ENCODE measurements around the gene GDPGP1. TPM values are rescaled to one million over a fixed set of nuclear protein-coding genes. Genes with fewer than 3 reads are reported as not detected.

GDPGP1 gene
- polyA plus RNA-seq, 2 of the 4 experiments (the other 2 are of a cell fraction) = 4.4 to 5.7 TPM

DNA sequence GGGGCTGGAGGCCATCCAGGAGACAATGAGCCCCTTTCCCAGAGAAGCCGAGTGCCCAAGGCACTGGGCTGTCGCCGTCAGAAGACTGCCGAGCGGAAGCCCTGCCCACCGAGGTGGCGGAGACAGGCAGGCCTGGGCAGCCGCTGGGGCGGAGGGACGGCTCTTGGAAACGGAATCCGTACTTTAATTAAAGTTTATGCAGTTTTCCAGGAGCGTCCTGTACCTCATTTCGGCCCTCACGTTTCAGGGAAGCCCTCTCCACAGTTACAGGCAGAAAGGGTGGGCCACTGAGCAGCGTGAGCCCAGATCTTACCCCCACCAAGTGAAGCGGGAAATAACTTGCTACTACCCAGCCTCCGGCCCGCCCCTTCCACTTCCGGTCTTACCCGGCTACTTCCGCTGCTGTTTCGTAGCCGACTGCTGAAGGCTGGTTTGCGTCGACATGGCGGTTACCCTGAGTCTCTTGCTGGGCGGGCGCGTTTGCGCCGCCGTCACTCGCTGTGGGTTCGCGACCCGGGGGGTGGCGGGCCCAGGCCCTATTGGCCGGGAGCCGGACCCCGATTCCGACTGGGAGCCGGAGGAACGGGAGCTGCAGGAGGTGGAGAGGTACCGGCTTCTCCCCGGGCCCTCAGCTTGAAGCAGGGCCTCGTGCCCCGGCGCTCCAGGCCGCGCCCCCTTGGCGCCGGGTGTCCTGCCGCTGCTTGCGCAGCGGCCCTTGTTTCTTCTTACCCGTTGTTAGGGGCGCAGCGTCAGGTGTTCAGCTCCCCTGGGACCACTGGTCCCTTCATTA lies 31.5 kb downstream of the GDPGP1 start, which contains the start of gene NGRN (continued):
- no peak; the same call in 1 of the 2 replicates for TF ChIP-seq HMGXB4 (CRISPR knock-in tag; IDR thresholded peaks at IDR 0.05; ENCODE audit: borderline replicate concordance)
- no peak for TF ChIP-seq CBX2 (IDR thresholded peaks at IDR 0.05; ENCODE audit: borderline replicate concordance, low read depth)
- peak; percentile 97 for TF ChIP-seq BCL3 (IDR thresholded peaks at IDR 0.05)
- TF ChIP-seq, protein P1, sequence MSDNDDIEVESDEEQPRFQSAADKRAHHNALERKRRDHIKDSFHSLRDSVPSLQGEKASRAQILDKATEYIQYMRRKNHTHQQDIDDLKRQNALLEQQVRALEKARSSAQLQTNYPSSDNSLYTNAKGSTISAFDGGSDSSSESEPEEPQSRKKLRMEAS (IDR thresholded peaks at IDR 0.05) = peak; percentile 95
- TF ChIP-seq HOXB5 (CRISPR knock-in tag; IDR thresholded peaks at IDR 0.05) = peak; percentile 23; the same call in 1 of the 2 replicates
- no peak for TF ChIP-seq FOSL2 (IDR thresholded peaks at IDR 0.05)
- peak; percentile 19; the same call in 1 of the 2 replicates for TF ChIP-seq FOSL2 (CRISPR knock-in tag; IDR thresholded peaks at IDR 0.05)
- TF ChIP-seq RCOR1 (IDR thresholded peaks at IDR 0.05; ENCODE audit: low read depth, low read length) = no peak
- TF ChIP-seq, protein P2, sequence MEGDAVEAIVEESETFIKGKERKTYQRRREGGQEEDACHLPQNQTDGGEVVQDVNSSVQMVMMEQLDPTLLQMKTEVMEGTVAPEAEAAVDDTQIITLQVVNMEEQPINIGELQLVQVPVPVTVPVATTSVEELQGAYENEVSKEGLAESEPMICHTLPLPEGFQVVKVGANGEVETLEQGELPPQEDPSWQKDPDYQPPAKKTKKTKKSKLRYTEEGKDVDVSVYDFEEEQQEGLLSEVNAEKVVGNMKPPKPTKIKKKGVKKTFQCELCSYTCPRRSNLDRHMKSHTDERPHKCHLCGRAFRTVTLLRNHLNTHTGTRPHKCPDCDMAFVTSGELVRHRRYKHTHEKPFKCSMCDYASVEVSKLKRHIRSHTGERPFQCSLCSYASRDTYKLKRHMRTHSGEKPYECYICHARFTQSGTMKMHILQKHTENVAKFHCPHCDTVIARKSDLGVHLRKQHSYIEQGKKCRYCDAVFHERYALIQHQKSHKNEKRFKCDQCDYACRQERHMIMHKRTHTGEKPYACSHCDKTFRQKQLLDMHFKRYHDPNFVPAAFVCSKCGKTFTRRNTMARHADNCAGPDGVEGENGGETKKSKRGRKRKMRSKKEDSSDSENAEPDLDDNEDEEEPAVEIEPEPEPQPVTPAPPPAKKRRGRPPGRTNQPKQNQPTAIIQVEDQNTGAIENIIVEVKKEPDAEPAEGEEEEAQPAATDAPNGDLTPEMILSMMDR (IDR thresholded peaks at IDR 0.05) = no peak
- 0 out of 2 replicates have a peak, but pooled peaks have one; percentile 67 for TF ChIP-seq MYC (IDR thresholded peaks at IDR 0.05; ENCODE audit: borderline replicate concordance, low read length)
- no peak for TF ChIP-seq SREBF2 (IDR thresholded peaks at IDR 0.05)
- TF ChIP-seq TP53 (CRISPR knock-in tag; IDR thresholded peaks at IDR 0.05) = no peak
- no peak for TF ChIP-seq FOXS1 (CRISPR knock-in tag; IDR thresholded peaks at IDR 0.05)
- TF ChIP-seq FOSB (CRISPR knock-in tag; IDR thresholded peaks at IDR 0.05) = no peak
- no peak for TF ChIP-seq ZSCAN20 (CRISPR knock-in tag; IDR thresholded peaks at IDR 0.05)
- TF ChIP-seq MAZ (IDR thresholded peaks at IDR 0.05; ENCODE audit: borderline replicate concordance, low read depth, low read length) = no peak
- TF ChIP-seq, protein P3, sequence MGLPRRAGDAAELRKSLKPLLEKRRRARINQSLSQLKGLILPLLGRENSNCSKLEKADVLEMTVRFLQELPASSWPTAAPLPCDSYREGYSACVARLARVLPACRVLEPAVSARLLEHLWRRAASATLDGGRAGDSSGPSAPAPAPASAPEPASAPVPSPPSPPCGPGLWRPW (IDR thresholded peaks at IDR 0.05) = no peak
- TF ChIP-seq E2F6 (IDR thresholded peaks at IDR 0.05; ENCODE audit: borderline replicate concordance, low read depth) = peak; percentile 93

DNA sequence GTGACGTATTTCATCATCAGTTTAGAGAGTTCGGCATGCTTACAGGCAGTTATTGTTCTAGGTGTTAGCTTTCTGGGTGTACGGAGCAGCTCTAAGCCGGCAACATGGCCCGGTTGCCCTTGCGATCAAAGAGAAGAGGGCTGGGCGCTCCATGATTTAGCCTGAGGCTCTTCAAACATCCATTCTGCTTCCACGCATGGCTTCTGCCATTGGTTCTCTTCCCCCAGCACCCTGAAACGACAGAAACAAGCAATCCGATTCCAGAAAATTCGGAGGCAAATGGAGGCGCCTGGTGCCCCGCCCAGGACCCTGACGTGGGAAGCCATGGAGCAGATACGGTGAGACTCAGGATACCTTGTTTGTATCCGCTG lies 32.0 kb downstream of the GDPGP1 start:
- DNase-seq (ENCODE audit: low read depth in 1 of 2, low spot score in 1 of 2) (peak; percentile 68 to 72), ATAC-seq (peak; percentile 60 to 72), FAIRE-seq (no peak)
- ChIA-PET POLR2A (interaction anchor here (0.9 to 1.3 kb wide), 6 partner anchors 9 to 64 kb away, joined by 3 to 20 read pairs (median 4); partner anchors contain the start of genes CIB1, GDPGP1 and TTLL13), CTCF (interaction anchor here (0.7 to 1.4 kb wide), 3 partner anchors 32 to 45 kb away, joined by 3 to 6 read pairs (median 3); partner anchors contain the start of genes CIB1 and GDPGP1)
- TF ChIP-seq ESRRA (IDR thresholded peaks at IDR 0.05; ENCODE audit: borderline replicate concordance, low read length) (no peak), MYC (IDR thresholded peaks at IDR 0.05; ENCODE audit: borderline replicate concordance, low read length) (no peak), CHD2 (IDR thresholded peaks at IDR 0.05; ENCODE audit: low read length, partially characterized antibody) (no peak), EHF (CRISPR knock-in tag; IDR thresholded peaks at IDR 0.05) (no peak), REST (IDR thresholded peaks at IDR 0.05) (no peak), JUNB (IDR thresholded peaks at IDR 0.05) (no peak), CEBPB (IDR thresholded peaks at IDR 0.05) (no peak), POLR2A (IDR thresholded peaks at IDR 0.05; ENCODE audit: low read length) (0 out of 2 replicates have a peak, but pooled peaks have one; percentile 23)
- Histone ChIP-seq H3K9me3 (no peaks in the 10 kb centered on the region), H3K4me1 (peaks cover 37% of the 10 kb centered on the region), H3K4me3 (peak overlapping the region; percentile 77), H3K4me2 (peak overlapping the region; percentile 88), H3K27ac (peak overlapping the region; percentile 86 to 97)
- 3% methylated on average over 16 of the region's 16 CpGs for WGBS (ENCODE audit: missing lambda C conversion rate)
